Tibial nerve (tissue), 4 donors: Measurements from ENCODE around the gene NR1D1. TPM values are rescaled to one million over a fixed set of nuclear protein-coding genes. Genes with fewer than 3 reads are reported as not detected.

Source experiments
- DNase-seq, 2 donors: peaks; one replicate each; pipeline ENCODE4 v3.0.0-alpha.2; 2019; ENCODE audit warnings: low spot score in 2 of 2
- H3K27ac ChIP-seq, 4 donors: fragments of 200-600 bp; sonication (generic) in 3 of 4; one replicate each; pipeline ENCODE4 v1.5.1; 2017 to 2019; ENCODE audit warnings: mild to moderate bottlenecking in 1 of 4
- H3K27me3 ChIP-seq, 2 donors: fragments of 200-600 bp; sonication (generic) in 1 of 2; one replicate each; pipeline versions ENCODE4 v1.5.1 to v1.6.0; 2017 to 2019
- H3K36me3 ChIP-seq, 3 donors: fragments of 200-600 bp; sonication (generic); one replicate each; pipeline ENCODE4 v1.5.1; 2018 to 2019
- H3K4me1 ChIP-seq, 4 donors: fragments of 200-600 bp; sonication (generic) in 3 of 4; one replicate each; pipeline ENCODE4 v1.5.1; 2017 to 2019
- H3K4me3 ChIP-seq, 4 donors: fragments of 200-600 bp; sonication (generic) in 3 of 4; one replicate each; pipeline ENCODE4 v1.5.1; 2017 to 2019; ENCODE audit warnings: mild to moderate bottlenecking in 1 of 4, moderate library complexity in 1 of 4
- H3K9me3 ChIP-seq, 4 donors: fragments of 200-600 bp; sonication (generic) in 3 of 4; one replicate each; pipeline ENCODE4 v1.5.1; 2017 to 2019
- EP300 ChIP-seq, 2 donors: sonication (generic); formaldehyde crosslinking; IDR thresholded peaks; one replicate each; pipeline ENCODE4 v1.6.1; 2017; ENCODE audit warnings: antibody characterized with exemption in 2 of 2, mild to moderate bottlenecking in 1 of 2
- POLR2A ChIP-seq, 2 donors: fragments of 450-650 bp; IDR thresholded peaks; one replicate each; pipeline ENCODE4 v1.6.1; 2017; ENCODE audit warnings: antibody characterized with exemption in 2 of 2, mild to moderate bottlenecking in 2 of 2, moderate library complexity in 2 of 2
- WGBS, 2 donors: methylation state at CpG; one replicate each; pipeline ENCODE4 v1.1.5; 2018; 5-methylcytosine and 5-hydroxymethylcytosine counted together
- total RNA-seq, 4 donors: library from RNA; depleted of rRNA; stranded (reverse); fragments of >200 nt; gene quantifications; one replicate each; pipeline ENCODE4 v1.1.0, GENCODE V29; 2016
- TF ChIP-seq, protein P1 (sequence below), 5 experiments: fragments of 200-600 bp in 3 of 5; fragments of 450-650 bp in 2 of 5; sonication (generic) in 3 of 5; IDR thresholded peaks; one replicate each; pipeline ENCODE4 v1.5.1; 2016 to 2019; ENCODE audit warnings: antibody characterized with exemption in 5 of 5, mild to moderate bottlenecking in 3 of 5, moderate library complexity in 2 of 5

The NR1D1 gene
- total RNA-seq, 4 donors from 2014 or later, result 16.8 to 48.2 (median 21.0) TPM

DNA sequence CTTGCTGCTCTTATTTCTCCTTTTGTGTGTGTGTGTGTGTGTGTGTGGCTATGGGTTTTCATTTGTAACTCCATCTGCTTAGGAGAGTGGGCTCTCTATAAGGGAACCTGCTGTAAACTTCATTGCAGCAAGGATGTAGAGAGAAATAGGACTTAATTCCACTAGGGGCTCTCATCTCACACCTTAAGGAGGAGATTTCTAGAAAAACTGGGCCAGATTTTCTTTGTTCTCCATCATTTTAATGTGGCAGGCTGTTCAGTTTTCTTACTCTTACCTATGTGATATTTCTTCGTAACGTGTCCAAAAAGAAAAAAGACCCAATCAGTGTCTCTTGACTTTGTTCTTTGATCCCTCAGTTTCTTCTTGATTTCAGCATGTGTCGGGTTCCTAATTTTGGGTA is 35.4 kb upstream of the NR1D1 start:
- Histone ChIP-seq H3K27ac (peak overlapping the region in 1 of 4 donors; percentile 44), H3K27me3 (no peaks in the 10 kb centered on the region), H3K36me3 (peaks cover 0 to 72% (median 5%) of the 10 kb centered on the region in 3 donors)

DNA sequence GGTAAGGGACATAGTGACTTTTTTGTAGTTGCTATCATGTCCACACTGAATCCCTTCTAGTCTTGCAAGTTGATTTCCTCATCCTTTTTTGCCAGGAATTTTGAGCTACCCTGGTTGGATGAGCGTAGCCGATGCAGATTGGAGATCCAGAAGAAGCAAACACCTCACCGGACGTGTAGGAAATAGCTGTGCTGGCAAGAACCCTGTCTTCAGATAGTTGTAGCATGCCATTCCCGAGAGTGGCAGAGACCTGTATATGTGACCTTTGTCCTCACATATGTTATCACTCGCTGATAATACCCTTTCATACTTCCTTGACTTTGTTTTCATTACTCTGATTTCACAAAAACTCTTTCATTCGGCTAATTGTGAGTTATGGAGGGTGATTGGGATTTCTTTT is 33.8 kb upstream of the NR1D1 start:
- Histone ChIP-seq H3K4me1 (peaks cover 0 to 18% (median 5%) of the 10 kb centered on the region in 4 donors), H3K9me3 (no peaks in the 10 kb centered on the region), H3K27me3 (no peaks in the 10 kb centered on the region), H3K27ac (peak overlapping the region in 1 of 4 donors; percentile 44), H3K4me3 (no peak overlapping the region), H3K36me3 (peaks cover 0 to 88% (median 5%) of the 10 kb centered on the region in 3 donors)
- TF ChIP-seq POLR2A (IDR thresholded peaks at IDR 0.05), result no peak
- TF ChIP-seq, protein P1, sequence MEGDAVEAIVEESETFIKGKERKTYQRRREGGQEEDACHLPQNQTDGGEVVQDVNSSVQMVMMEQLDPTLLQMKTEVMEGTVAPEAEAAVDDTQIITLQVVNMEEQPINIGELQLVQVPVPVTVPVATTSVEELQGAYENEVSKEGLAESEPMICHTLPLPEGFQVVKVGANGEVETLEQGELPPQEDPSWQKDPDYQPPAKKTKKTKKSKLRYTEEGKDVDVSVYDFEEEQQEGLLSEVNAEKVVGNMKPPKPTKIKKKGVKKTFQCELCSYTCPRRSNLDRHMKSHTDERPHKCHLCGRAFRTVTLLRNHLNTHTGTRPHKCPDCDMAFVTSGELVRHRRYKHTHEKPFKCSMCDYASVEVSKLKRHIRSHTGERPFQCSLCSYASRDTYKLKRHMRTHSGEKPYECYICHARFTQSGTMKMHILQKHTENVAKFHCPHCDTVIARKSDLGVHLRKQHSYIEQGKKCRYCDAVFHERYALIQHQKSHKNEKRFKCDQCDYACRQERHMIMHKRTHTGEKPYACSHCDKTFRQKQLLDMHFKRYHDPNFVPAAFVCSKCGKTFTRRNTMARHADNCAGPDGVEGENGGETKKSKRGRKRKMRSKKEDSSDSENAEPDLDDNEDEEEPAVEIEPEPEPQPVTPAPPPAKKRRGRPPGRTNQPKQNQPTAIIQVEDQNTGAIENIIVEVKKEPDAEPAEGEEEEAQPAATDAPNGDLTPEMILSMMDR (IDR thresholded peaks at IDR 0.05), result no peak
- no peak for TF ChIP-seq EP300 (IDR thresholded peaks at IDR 0.05)
- 68 to 74% methylated on average over 7 of the region's 7 CpGs for WGBS, 2 donors
- no peak for DNase-seq

More for the DNA sequence above, 35.4 kb upstream of the NR1D1 start:
- Histone ChIP-seq H3K9me3 (no peaks in the 10 kb centered on the region), H3K4me1 (peaks cover 0 to 16% (median 11%) of the 10 kb centered on the region in 4 donors), H3K4me3 (no peak overlapping the region)
- 87 to 89% methylated on average over 3 of the region's 3 CpGs for WGBS, 2 donors
- no peak for DNase-seq
- TF ChIP-seq, protein P1 (IDR thresholded peaks at IDR 0.05), result no peak
- no peak for TF ChIP-seq POLR2A (IDR thresholded peaks at IDR 0.05)
- TF ChIP-seq EP300 (IDR thresholded peaks at IDR 0.05), result no peak

- DNase-seq, result peak in 1 of 2 donors; percentile 74
- H3K27ac ChIP-seq, result peak overlapping the region in 2 of 4 donors; percentile 10 to 62
Observed at GRCh38 chr17:40130352-40131042, 30.1 kb upstream of the NR1D1 start.

DNA sequence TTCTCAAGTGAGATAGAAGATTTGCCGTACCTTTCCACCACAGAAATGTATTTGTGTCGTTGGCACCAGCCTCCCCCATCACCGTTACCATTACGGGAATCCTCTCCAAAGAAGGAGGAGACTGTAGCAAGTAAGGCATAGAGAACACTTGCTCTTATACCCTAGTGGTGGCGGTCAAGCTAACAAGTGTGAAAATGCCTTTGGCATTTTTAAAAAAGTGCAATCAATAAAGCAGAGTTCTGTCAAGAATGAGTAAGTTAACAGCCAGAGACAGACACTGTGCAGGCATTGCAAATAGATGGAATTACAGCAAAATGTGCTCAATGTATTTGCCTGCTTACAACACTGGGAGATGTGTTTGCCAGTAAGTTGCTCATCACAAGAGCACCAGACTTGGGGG is 29.1 kb upstream of the NR1D1 start:
- H3K4me1 ChIP-seq, result peaks cover 0 to 30% (median 9%) of the 10 kb centered on the region in 4 donors
- WGBS, 2 donors, result 72 to 74% methylated on average over 5 of the region's 5 CpGs
- no peak for DNase-seq

More at GRCh38 chr17:40130352-40131042, 30.1 kb upstream of the NR1D1 start:
- TF ChIP-seq POLR2A (IDR thresholded peaks at IDR 0.05), result no peak
- TF ChIP-seq, protein P1 (IDR thresholded peaks at IDR 0.05), result no peak
- TF ChIP-seq EP300 (IDR thresholded peaks at IDR 0.05), result peak in 1 of 2 donors; percentile 63
- Histone ChIP-seq H3K4me1 (peaks cover 0 to 20% (median under 1%) of the 10 kb centered on the region in 4 donors), H3K27me3 (no peaks in the 10 kb centered on the region), H3K4me3 (no peak overlapping the region), H3K36me3 (peaks cover 0 to 100% (median 5%) of the 10 kb centered on the region in 3 donors), H3K9me3 (no peaks in the 10 kb centered on the region)
- 76 to 86% methylated on average over 7 of the region's 7 CpGs for WGBS, 2 donors

More for the DNA sequence above, 29.1 kb upstream of the NR1D1 start:
- TF ChIP-seq, protein P1 (IDR thresholded peaks at IDR 0.05), result no peak
- TF ChIP-seq POLR2A (IDR thresholded peaks at IDR 0.05) (no peak), EP300 (IDR thresholded peaks at IDR 0.05) (no peak)
- no peaks in the 10 kb centered on the region for H3K27me3 ChIP-seq
- H3K36me3 ChIP-seq, result peaks cover 0 to 92% (median 5%) of the 10 kb centered on the region in 3 donors
- H3K9me3 ChIP-seq, result no peaks in the 10 kb centered on the region
- no peak overlapping the region for H3K27ac ChIP-seq
- no peak overlapping the region for H3K4me3 ChIP-seq
